HG03521 (cell line): ENCODE measurements around the gene MAP3K4.

Experiments
- ATAC-seq: cut with Tn5 transposase; IDR thresholded peaks from one replicate; pipeline ENCODE4 v1.9.1; 2021; ENCODE audit warnings: mild to moderate bottlenecking, moderate library complexity; ENCODE audit not compliant: unreplicated experiment

MAP3K4 gene

DNA sequence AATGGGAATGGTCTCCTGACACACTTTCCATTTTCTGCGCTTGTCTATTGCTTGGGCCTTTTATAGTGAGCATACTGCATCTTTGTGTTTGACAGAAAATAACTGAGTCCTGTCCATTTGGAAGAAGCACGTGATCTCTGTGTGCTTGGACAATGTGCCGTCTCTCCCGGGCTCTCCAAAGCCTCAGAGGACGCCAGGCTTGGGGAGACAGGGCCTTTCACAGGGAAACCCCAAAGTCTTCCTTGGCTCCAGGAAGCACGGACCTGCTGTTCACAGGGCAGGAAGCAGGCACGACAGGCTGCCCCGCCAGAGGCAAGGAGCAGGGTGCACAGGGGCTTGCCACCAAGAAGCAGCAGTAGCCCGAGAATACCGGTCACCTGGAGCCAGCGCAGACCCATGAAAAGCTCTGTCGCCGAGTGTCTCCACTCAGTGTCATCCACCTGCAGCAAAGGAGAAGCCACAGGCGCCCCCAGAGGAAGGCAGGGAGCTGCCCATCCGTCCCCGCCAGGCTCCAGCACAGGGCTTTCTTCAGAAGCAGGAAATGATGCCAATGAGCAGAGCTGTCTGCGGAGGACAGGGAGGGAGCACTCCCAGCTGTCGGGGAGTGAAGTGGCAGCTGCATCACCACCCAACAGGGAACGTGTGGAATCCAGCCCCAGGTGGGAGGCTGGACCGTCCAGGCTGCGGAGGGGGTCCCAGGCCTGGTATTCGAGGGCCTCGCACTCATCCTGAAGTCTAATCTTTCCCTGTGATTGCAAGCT lies 147.2 kb downstream of the MAP3K4 start:
- ATAC-seq, result no peak

DNA sequence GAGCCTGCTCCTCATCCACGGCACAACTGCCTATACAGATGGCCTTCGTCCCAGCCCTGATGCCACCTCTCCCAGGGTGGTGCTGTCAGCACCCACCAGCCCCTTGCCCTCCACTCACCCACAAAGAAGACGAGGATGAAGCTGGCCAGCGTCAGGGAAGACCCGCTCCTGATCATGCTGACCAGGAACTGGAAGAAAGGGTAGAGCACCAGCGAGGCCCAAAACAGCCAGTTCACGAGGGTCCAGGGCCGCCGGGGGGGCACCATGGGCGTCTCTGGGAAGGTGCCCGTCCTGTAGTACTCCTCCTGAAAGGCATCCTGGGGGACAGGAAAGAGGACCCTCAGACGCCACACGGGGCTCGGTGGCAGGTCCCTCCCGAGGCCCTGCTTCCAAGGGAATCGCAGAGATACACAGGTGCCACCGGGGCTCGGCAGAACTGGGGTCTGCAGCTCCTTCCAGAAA lies 147.8 kb downstream of the MAP3K4 start:
- no peak for ATAC-seq

DNA sequence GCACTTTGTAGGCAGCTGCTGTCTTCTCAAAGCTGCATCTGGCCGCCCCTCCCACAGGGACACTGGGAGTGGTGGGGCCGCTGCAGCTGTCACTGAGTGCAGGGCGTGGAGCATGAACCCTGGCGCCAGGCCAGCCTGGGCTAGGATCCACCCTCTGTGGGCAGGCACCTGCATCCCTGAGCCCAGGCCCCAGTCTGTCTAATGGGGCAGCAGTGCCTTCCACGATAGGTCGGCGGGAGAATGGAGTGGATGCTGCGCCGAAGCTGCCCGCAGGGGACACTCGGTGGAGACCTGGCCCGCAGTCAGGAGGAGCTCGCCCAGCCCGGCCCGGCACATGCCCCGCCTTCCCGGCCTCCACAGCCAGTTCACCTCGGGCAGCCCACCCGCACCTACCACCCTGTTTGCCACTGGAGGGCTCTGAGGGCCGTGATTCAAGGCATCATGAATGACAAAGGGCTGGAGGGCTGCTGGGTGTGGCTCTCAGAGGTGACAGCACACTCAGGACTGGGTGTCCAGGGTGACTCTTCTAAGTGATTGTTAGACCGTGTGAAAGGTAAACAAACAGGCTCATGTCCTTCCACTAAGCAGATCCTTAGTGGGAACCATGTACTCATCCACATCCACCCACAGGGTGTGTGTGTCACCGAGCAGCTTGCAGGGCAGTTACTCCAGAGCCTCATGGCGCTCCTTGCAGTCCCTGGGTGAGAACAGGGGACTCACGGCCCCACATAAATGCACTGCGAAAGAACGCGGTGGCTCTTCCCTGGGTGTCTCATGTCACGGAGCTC lies 148.4 kb downstream of the MAP3K4 start:
- no peak for ATAC-seq

GRCh38 chr6:161140554-161140875 lies 148.9 kb downstream of the MAP3K4 start:
- no peak for ATAC-seq

DNA sequence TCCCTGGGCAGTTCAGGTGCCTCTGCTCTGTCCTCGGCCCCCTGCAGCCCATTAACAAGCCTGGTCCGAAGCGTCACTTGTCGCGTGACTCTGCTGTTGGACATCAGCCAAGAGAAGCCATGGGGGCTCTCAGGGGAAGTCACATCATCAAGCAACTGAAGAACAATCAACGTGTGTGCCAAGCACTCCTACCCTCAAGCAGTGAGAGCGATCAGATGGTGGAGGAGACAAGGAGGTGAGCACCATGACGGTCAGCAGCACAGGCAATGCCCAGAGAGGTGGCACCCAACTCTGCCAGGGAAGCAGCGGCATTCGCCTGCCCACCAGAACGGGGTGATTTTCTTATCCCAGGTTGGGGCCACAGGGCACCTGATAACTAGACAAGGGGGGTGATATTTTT lies 149.6 kb downstream of the MAP3K4 start:
- no peak for ATAC-seq

- no peak for ATAC-seq
Measured at GRCh38 chr6:161142957-161143296, 151.4 kb downstream of the MAP3K4 start.

GRCh38 chr6:161143663-161144430 lies 152.3 kb downstream of the MAP3K4 start:
- ATAC-seq, result no peak

- no peak for ATAC-seq
Measured at GRCh38 chr6:161150136-161150535, 158.6 kb downstream of the MAP3K4 start.

- ATAC-seq, result no peak
Measured at GRCh38 chr6:161150566-161150965, 159.0 kb downstream of the MAP3K4 start.

DNA sequence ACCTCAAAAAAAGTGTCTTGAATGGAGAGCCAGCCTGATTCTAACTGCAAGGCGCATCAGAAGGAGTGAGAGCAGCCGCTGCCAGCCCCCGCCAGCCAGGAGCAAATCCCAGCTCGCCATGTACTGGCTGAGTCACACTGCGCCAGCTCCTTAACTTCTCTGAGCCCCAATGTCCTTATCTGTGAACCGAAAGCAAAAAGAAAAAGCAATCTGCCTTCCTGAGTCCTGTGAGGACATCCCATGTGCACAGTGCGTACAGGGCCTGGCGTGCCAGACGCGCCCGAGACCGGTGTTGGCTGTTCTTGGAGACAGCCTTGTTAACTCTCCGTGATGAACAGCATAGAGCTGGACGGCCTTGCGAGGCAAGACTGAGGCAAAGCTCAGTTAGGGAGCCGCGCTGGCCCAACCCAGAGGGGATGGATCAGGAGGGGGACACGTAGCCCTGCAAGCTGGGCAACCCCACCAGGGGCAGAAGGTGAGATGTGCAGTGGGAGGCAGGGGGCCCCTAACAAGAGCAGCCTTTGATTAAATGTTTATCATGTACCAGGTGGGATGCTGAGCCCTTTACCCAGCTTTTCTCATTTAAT lies 159.6 kb downstream of the MAP3K4 start:
- ATAC-seq, result no peak

GRCh38 chr6:161151660-161152526 lies 160.3 kb downstream of the MAP3K4 start:
- ATAC-seq, result no peak

- no peak for ATAC-seq
Measured at GRCh38 chr6:161152527-161152862, 160.9 kb downstream of the MAP3K4 start.

DNA sequence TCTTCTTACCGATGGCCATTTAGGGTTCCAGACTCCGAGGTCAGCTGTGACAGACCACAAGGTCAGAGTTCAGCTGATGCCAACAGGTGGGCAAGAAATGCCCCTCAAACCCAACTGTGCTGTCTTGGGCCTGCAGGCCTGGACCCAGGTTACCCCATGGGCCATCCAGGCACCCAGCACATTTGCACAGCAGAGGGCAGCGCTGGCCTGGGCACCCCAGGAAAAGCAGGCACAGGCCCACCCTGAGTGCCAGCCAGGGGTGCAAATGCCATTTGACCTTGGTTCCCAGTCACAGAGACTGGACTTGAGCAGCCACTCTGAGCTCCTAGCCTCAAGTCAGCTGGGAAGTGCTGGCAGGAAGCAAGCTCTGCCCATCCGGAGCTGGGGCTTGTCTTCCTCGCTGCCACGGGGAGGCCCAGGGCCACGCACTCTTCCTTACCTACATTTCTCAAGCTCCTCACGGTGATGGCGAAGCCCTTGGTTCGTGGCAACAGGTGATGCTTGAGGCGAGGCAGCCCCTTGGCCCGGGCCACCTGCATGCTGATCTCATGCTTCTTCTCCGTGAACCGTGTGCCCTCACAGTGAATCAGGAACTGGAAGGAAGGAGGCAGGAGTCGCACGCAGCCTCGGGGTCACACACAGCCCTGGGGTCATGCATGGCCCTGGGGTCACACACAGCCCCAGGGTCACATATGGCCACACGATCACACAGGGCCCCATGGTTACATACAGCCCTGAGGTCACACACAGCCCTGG lies 161.5 kb downstream of the MAP3K4 start:
- ATAC-seq, result no peak

DNA sequence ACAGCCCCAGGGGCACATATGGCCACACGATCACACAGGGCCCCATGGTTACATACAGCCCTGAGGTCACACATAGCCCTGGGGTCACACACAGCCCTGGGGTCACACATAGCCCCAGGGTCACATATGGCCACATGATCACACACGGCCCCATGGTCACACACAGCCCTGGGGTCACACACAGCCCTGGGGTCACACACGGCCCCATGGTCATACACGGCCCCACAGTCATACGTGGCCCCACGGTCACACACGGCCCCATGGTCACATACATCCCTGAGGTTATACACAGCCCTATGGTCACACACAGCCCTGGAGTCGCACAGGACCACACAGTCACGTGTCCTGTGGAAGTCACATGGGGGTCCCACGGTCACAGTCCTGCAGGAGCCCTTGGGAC lies 162.2 kb downstream of the MAP3K4 start:
- no peak for ATAC-seq

GRCh38 chr6:161154796-161155335 lies 163.3 kb downstream of the MAP3K4 start:
- ATAC-seq, result no peak

GRCh38 chr6:161161121-161161520 lies 169.6 kb downstream of the MAP3K4 start:
- no peak for ATAC-seq

DNA sequence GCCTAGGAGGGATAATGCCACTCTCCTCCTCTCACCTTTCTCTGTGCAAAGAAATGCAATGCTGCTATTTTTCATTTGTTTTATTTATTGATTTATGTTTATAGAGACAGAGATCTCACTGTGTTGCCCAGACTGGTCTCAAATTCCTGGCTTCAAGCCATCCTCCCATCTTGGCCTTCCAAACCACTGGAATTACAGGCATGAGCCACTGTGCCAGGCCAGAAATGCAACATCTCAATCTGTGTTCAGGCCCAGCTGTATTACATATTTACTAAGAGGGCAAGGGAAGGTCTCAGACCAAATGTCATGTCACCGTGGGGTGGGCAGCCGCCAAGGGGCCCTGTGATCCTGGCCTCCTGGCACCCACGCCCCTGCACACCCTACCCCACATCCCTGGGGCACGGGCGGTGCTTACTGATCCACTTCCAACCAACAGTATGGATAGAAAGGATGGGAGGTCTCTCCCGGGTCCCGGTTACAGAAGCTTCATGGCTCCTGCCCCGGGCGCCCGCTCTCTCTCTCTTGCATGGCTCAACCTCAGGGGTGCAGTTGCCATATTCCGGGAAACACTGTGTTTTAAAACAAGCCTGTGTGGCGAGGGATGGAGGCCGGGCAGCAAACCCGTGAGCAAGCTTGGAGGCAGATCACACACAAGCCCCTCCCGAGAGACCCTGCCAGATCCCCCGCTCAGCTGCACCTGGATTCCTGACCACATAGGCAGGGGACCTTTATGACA lies 170.5 kb downstream of the MAP3K4 start:
- no peak for ATAC-seq

- no peak for ATAC-seq
Measured at GRCh38 chr6:161162722-161163121, 171.2 kb downstream of the MAP3K4 start.
